Large intestine (tissue), 3 donors: ENCODE results near the gene ADORA3. TPM values are rescaled to one million over a fixed set of nuclear protein-coding genes. Genes with fewer than 3 reads are reported as not detected.

Source experiments
- DNase-seq, 2 donors: peaks; one replicate each; pipeline versions ENCODE4 v3.0.0 to v3.0.0-alpha.2; 2013
- H3K27ac ChIP-seq: one replicate; pipeline ENCODE4 v1.5.1; 2013; ENCODE audit warnings: low read length
- H3K27me3 ChIP-seq: 2 replicates; pipeline ENCODE4 v1.6.1; 2013; ENCODE audit warnings: low read length; ENCODE audit not compliant: control insufficient read depth, insufficient read depth
- H3K36me3 ChIP-seq: 2 replicates; pipeline ENCODE4 v1.6.1; 2013; ENCODE audit warnings: low read length; ENCODE audit not compliant: control insufficient read depth, insufficient read depth
- H3K4me1 ChIP-seq: one replicate; pipeline ENCODE4 v1.6.1; 2013; ENCODE audit warnings: low read length; ENCODE audit not compliant: control insufficient read depth, insufficient read depth
- H3K4me3 ChIP-seq: one replicate; pipeline ENCODE4 v1.5.1; 2013; ENCODE audit warnings: low read length
- H3K9me3 ChIP-seq: one replicate; pipeline ENCODE4 v1.6.1; 2013; ENCODE audit warnings: mild to moderate bottlenecking, low read depth, low read length, moderate library complexity; ENCODE audit not compliant: control insufficient read depth
- WGBS: methylation state at CpG from one replicate; pipeline ENCODE4 v1.1.5; 2013; ENCODE audit warnings: low lambda C conversion rate; ENCODE audit not compliant: insufficient coverage; 5-methylcytosine and 5-hydroxymethylcytosine counted together
- polyA plus RNA-seq: library from polyadenylated mRNA; unstranded; fragments of 120-200 nt; gene quantifications from one replicate; pipeline ENCODE4 v1.2.1, GENCODE V29; 2013

The ADORA3 gene
- polyA plus RNA-seq, 1 donor = 2.9 TPM

- peak overlapping the region; percentile 81 for H3K27ac ChIP-seq
- H3K4me1 ChIP-seq = peaks cover 34% of the 10 kb centered on the region
- no peaks in the 10 kb centered on the region for H3K27me3 ChIP-seq
- H3K9me3 ChIP-seq = no peaks in the 10 kb centered on the region
- no peaks in the 10 kb centered on the region for H3K36me3 ChIP-seq
- no peak overlapping the region for H3K4me3 ChIP-seq
- DNase-seq = peak; percentile 72 to 87
- 0% methylated on average over 1 of the region's 14 CpGs for WGBS
Measured at GRCh38 chr1:111535256-111536191, 32.1 kb upstream of the ADORA3 start.

- H3K27ac ChIP-seq = no peak overlapping the region
- H3K4me3 ChIP-seq = no peak overlapping the region
- 40% methylated on average over 1 of the region's 3 CpGs for WGBS
- H3K36me3 ChIP-seq = no peaks in the 10 kb centered on the region
- peaks cover 8% of the 10 kb centered on the region for H3K27me3 ChIP-seq
- peaks cover 2% of the 10 kb centered on the region for H3K9me3 ChIP-seq
- peaks cover 8% of the 10 kb centered on the region for H3K4me1 ChIP-seq
- peak; percentile 51 to 75 for DNase-seq
Measured at GRCh38 chr1:111520053-111520452, 16.6 kb upstream of the ADORA3 start.

- Histone ChIP-seq H3K9me3 (no peaks in the 10 kb centered on the region), H3K4me3 (no peak overlapping the region), H3K4me1 (peaks cover 20% of the 10 kb centered on the region), H3K36me3 (no peaks in the 10 kb centered on the region), H3K27me3 (peaks cover 8% of the 10 kb centered on the region), H3K27ac (no peak overlapping the region)
- WGBS = no CpG with 5 or more reads among the region's 1 CpG
- DNase-seq = no peak
Measured at GRCh38 chr1:111517469-111518225, 14.2 kb upstream of the ADORA3 start.

- no CpG with 5 or more reads among the region's 13 CpGs for WGBS
- peaks cover 31% of the 10 kb centered on the region for H3K4me1 ChIP-seq
- H3K27ac ChIP-seq = peak overlapping the region; percentile 33
- H3K4me3 ChIP-seq = peak overlapping the region; percentile 19
- no peaks in the 10 kb centered on the region for H3K36me3 ChIP-seq
- peaks cover 8% of the 10 kb centered on the region for H3K27me3 ChIP-seq
- peak; percentile 28 to 51 for DNase-seq
- no peaks in the 10 kb centered on the region for H3K9me3 ChIP-seq
Measured at GRCh38 chr1:111516005-111516535, 12.6 kb upstream of the ADORA3 start.

- peak in 1 of 2 donors; percentile 39 for DNase-seq
- H3K4me1 ChIP-seq = peaks cover 34% of the 10 kb centered on the region
- no CpG with 5 or more reads among the region's 40 CpGs for WGBS
Measured at GRCh38 chr1:111515291-111516004, 12.0 kb upstream of the ADORA3 start.

GRCh38 chr1:111513410-111514020 lies 10.1 kb upstream of the ADORA3 start:
- Histone ChIP-seq H3K36me3 (no peaks in the 10 kb centered on the region), H3K4me3 (no peak overlapping the region), H3K27me3 (peaks cover 8% of the 10 kb centered on the region), H3K27ac (no peak overlapping the region), H3K4me1 (peaks cover 49% of the 10 kb centered on the region), H3K9me3 (no peaks in the 10 kb centered on the region)
- no peak for DNase-seq
- WGBS = no CpG with 5 or more reads among the region's 8 CpGs

More at GRCh38 chr1:111515291-111516004, 12.0 kb upstream of the ADORA3 start:
- Histone ChIP-seq H3K27me3 (peaks cover 8% of the 10 kb centered on the region), H3K4me3 (peak overlapping the region; percentile 19), H3K9me3 (no peaks in the 10 kb centered on the region), H3K27ac (peak overlapping the region; percentile 35), H3K36me3 (no peaks in the 10 kb centered on the region)

GRCh38 chr1:111512931-111513330 lies 9.5 kb upstream of the ADORA3 start:
- H3K9me3 ChIP-seq = no peaks in the 10 kb centered on the region
- H3K27ac ChIP-seq = peak overlapping the region; percentile 58
- WGBS = no CpG with 5 or more reads among the region's 3 CpGs

GRCh38 chr1:111512132-111512889 lies 8.9 kb upstream of the ADORA3 start:
- peaks cover 59% of the 10 kb centered on the region for H3K4me1 ChIP-seq
- H3K36me3 ChIP-seq = no peaks in the 10 kb centered on the region
- no peaks in the 10 kb centered on the region for H3K9me3 ChIP-seq
- no peak overlapping the region for H3K4me3 ChIP-seq
- peak overlapping the region; percentile 58 for H3K27ac ChIP-seq
- peaks cover 8% of the 10 kb centered on the region for H3K27me3 ChIP-seq
- DNase-seq = no peak
- WGBS = no CpG with 5 or more reads among the region's 5 CpGs

More at GRCh38 chr1:111512931-111513330, 9.5 kb upstream of the ADORA3 start:
- peak; percentile 37 to 70 for DNase-seq
- peaks cover 8% of the 10 kb centered on the region for H3K27me3 ChIP-seq
- H3K4me1 ChIP-seq = peaks cover 53% of the 10 kb centered on the region
- no peak overlapping the region for H3K4me3 ChIP-seq
- H3K36me3 ChIP-seq = no peaks in the 10 kb centered on the region

- no peak for DNase-seq
- no peaks in the 10 kb centered on the region for H3K36me3 ChIP-seq
- peaks cover 62% of the 10 kb centered on the region for H3K4me1 ChIP-seq
- no peak overlapping the region for H3K4me3 ChIP-seq
- H3K27me3 ChIP-seq = peaks cover 8% of the 10 kb centered on the region
- 64% methylated on average over 2 of the region's 3 CpGs for WGBS
- H3K27ac ChIP-seq = no peak overlapping the region
- no peaks in the 10 kb centered on the region for H3K9me3 ChIP-seq
Measured at GRCh38 chr1:111511370-111511769, 7.9 kb upstream of the ADORA3 start.
